IMR-90 (cell line): ENCODE results near the gene ZNF800. TPM values are rescaled to one million over a fixed set of nuclear protein-coding genes. Genes with fewer than 3 reads are reported as not detected.

Experiments
- ATAC-seq: fragments of 200-7000 bp; cut with Tn5 transposase; 2 replicates; pipeline ENCODE4 v1.9.1; 2020; ENCODE audit warnings: low read depth, mild to moderate bottlenecking, moderate library complexity
- BruUV-seq: library from RNA; stranded (reverse); fragments of 400-500 nt; replicated peaks from 2 replicates; lab custom pipeline; 2021; lab: Mats Ljungman, UMichigan
- CTCF ChIA-PET: fragments of 300-600 bp; formaldehyde crosslinking; extraction: SDS; loops from one replicate; lab custom pipeline; 2021; ENCODE audit warnings: antibody characterized with exemption; lab: Yijun Ruan, JAX
- POLR2A ChIA-PET: fragments of 300-600 bp; sonication (Branson Sonifier 250); formaldehyde crosslinking; loops from one replicate; lab custom pipeline; 2022; ENCODE audit warnings: antibody characterized with exemption; ENCODE audit not compliant: unreplicated experiment; lab: Charles Lee
- DNase-seq: peaks from one replicate; pipeline ENCODE4 v3.0.0; 2013
- H2AFZ ChIP-seq: replicated peaks from 2 replicates; pipeline ENCODE3; 2013; ENCODE audit warnings: low read length, mild to moderate bottlenecking; ENCODE audit not compliant: poor library complexity
- H2AK5ac ChIP-seq: 2 replicates; pipeline ENCODE4 v1.6.1; 2013; ENCODE audit warnings: low read depth, low read length, inconsistent platforms
- H2AK9ac ChIP-seq: replicated peaks from 2 replicates; pipeline ENCODE3; 2013; ENCODE audit warnings: mild to moderate bottlenecking, low read depth, low read length, moderate library complexity; ENCODE audit not compliant: poor library complexity
- H2BK120ac ChIP-seq: 2 replicates; pipeline ENCODE4 v1.6.1; 2013; ENCODE audit warnings: low read depth, low read length, inconsistent platforms
- H2BK15ac ChIP-seq: 3 replicates; pipeline ENCODE4 v1.6.1; 2013; ENCODE audit warnings: low read depth, low read length, inconsistent platforms
- H2BK20ac ChIP-seq: 2 replicates; pipeline ENCODE4 v1.6.1; 2013; ENCODE audit warnings: low read depth, mild to moderate bottlenecking, inconsistent platforms, low read length, moderate library complexity
- H2BK5ac ChIP-seq: 2 replicates; pipeline ENCODE4 v1.6.1; 2013; ENCODE audit warnings: mild to moderate bottlenecking, low read depth, low read length, inconsistent platforms; ENCODE audit not compliant: poor library complexity, severe bottlenecking
- H3K14ac ChIP-seq: replicated peaks from 2 replicates; pipeline ENCODE4 v1.6.1; 2013; ENCODE audit warnings: low read depth, low read length, inconsistent platforms
- H3K18ac ChIP-seq: 2 replicates; pipeline ENCODE4 v1.6.1; 2013; ENCODE audit warnings: low read depth, low read length, control low read depth
- H3K23ac ChIP-seq: 2 replicates; pipeline ENCODE4 v1.6.1; 2013; ENCODE audit warnings: low read depth, low read length, inconsistent platforms
- H3K27ac ChIP-seq: 2 replicates; pipeline ENCODE4 v1.5.1; 2013; ENCODE audit warnings: mild to moderate bottlenecking, control low read depth, low read length; ENCODE audit not compliant: insufficient read depth
- H3K27me3 ChIP-seq: 2 replicates; pipeline ENCODE4 v1.6.1; 2013; ENCODE audit warnings: low read length; ENCODE audit not compliant: control insufficient read depth, insufficient read depth
- H3K36me3 ChIP-seq: 2 replicates; pipeline ENCODE4 v1.6.1; 2013; ENCODE audit warnings: low read length, mixed read lengths; ENCODE audit not compliant: control insufficient read depth, insufficient read depth
- H3K4ac ChIP-seq: 2 replicates; pipeline ENCODE4 v1.6.1; 2013; ENCODE audit warnings: low read depth, low read length, inconsistent platforms
- H3K4me1 ChIP-seq: 2 replicates; pipeline ENCODE4 v1.6.1; 2013; ENCODE audit warnings: low read length, mixed read lengths; ENCODE audit not compliant: control insufficient read depth, insufficient read depth
- H3K4me2 ChIP-seq: 2 replicates; pipeline ENCODE4 v1.6.1; 2013; ENCODE audit warnings: low read depth, mild to moderate bottlenecking, control low read depth, low read length, moderate library complexity
- H3K4me3 ChIP-seq: 2 replicates; pipeline ENCODE4 v1.5.1; 2013; ENCODE audit warnings: low read depth, mild to moderate bottlenecking, control low read depth, low read length, moderate library complexity; ENCODE audit not compliant: insufficient read depth
- H3K56ac ChIP-seq: 2 replicates; pipeline ENCODE4 v1.6.1; 2013; ENCODE audit warnings: low read length, inconsistent platforms; ENCODE audit not compliant: insufficient read depth; ENCODE audit errors: extremely low read depth
- H3K79me1 ChIP-seq, 2 experiments: 2 replicates each; pipeline ENCODE4 v1.6.1; 2013; ENCODE audit warnings: low read length in 2 of 2, inconsistent platforms in 1 of 2, low read depth in 1 of 2
- H3K9ac ChIP-seq: 2 replicates; pipeline ENCODE4 v1.6.1; 2013; ENCODE audit warnings: low read depth, low read length, control low read depth
- H3K9me1 ChIP-seq: 2 replicates; pipeline ENCODE4 v1.6.1; 2013; ENCODE audit warnings: low read length, inconsistent platforms; ENCODE audit not compliant: insufficient read depth
- H3K9me3 ChIP-seq: 2 replicates; pipeline ENCODE4 v1.6.1; 2013; ENCODE audit warnings: low read length; ENCODE audit not compliant: control insufficient read depth, insufficient read depth
- H4K20me1 ChIP-seq: 2 replicates; pipeline ENCODE4 v1.6.1; 2013; ENCODE audit warnings: low read length, inconsistent platforms; ENCODE audit not compliant: insufficient read depth
- H4K5ac ChIP-seq: 2 replicates; pipeline ENCODE4 v1.6.1; 2013; ENCODE audit warnings: mild to moderate bottlenecking, low read depth, low read length, control low read depth
- H4K8ac ChIP-seq, 2 experiments: 2 replicates each; pipeline ENCODE4 v1.6.1; 2013; ENCODE audit warnings: low read depth in 2 of 2, low read length in 2 of 2, control low read depth in 1 of 2, inconsistent platforms in 1 of 2
- H4K91ac ChIP-seq: 2 replicates; pipeline ENCODE4 v1.6.1; 2013; ENCODE audit warnings: low read depth, low read length, inconsistent platforms; ENCODE audit not compliant: insufficient read depth
- CEBPB ChIP-seq: IDR thresholded peaks from 2 replicates; pipeline ENCODE4 v1.6.1; 2012; ENCODE audit warnings: low read depth, low read length, improper control_type of control experiment
- MAZ ChIP-seq: IDR thresholded peaks from 2 replicates; pipeline ENCODE4 v1.6.1; 2012; ENCODE audit warnings: low read depth, mild to moderate bottlenecking, low read length, improper control_type of control experiment, moderate library complexity, borderline replicate concordance
- POLR2A ChIP-seq: IDR thresholded peaks from 2 replicates; pipeline ENCODE4 v1.6.1; 2012; ENCODE audit warnings: mild to moderate bottlenecking, low read depth, low read length
- RCOR1 ChIP-seq: IDR thresholded peaks from 2 replicates; pipeline ENCODE4 v1.6.1; 2012; ENCODE audit warnings: mild to moderate bottlenecking, low read length, improper control_type of control experiment; ENCODE audit not compliant: insufficient replicate concordance
- dilution Hi-C: fragments of 300-500 bp; cut with HindIII; formaldehyde crosslinking; loops from one replicate; pipeline ENCODE4 v1.14.3; 2018; ENCODE audit warnings: low sequenced_read_pairs; ENCODE audit not compliant: unreplicated experiment
- in situ Hi-C: fragments of 300-500 bp; cut with MboI; formaldehyde crosslinking; loops from 3 replicates; pipeline ENCODE4 v1.14.3; 2019; ENCODE audit warnings: low sequenced_read_pairs, inconsistent platforms, mixed read lengths
- intact Hi-C: fragments of 100-400 bp; cut with micrococcal nuclease; formaldehyde crosslinking; loops from 2 replicates; pipeline ENCODE4 v1.10.0; 2022
- polyA plus RNA-seq, 3 experiments: library from polyadenylated mRNA; depleted of rRNA; stranded (reverse); fragments of >200 nt; gene quantifications; 2 replicates each; pipeline ENCODE4 v1.2.3, GENCODE V29; 2012; ENCODE audit warnings: low replicate concordance in 1 of 3
- total RNA-seq: library from RNA; depleted of rRNA; stranded (reverse); fragments of >200 nt; gene quantifications from 2 replicates; pipeline ENCODE4 v1.2.3, GENCODE V29; 2012

Gene ZNF800
- total and polyA plus RNA-seq, 2 of the 4 experiments (the other 2 are of a cell fraction): 6.9 to 13.1 TPM

- TF ChIP-seq MAZ: no peak
Observed at GRCh38 chr7:127382301-127383085, 10.0 kb downstream of the ZNF800 start (continued).

DNA sequence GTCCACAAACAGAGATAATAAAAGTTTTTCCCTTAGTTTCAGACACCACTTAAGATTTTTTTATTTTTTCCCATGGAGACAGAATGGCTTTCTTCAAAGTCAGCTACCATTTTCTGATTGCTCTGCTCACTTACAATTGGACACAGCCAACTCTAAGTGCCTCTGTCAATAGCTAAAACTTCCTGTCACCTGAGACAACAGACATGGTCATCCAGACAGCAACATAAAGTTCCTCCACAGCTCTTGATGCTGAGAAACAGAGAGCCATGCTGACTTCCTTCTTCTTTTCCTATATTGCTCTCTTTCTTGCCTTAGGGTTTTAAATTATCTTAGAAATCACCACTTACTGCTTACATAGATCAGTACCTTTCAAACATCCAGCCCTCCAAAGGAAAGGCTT is 12.0 kb downstream of the ZNF800 start:
- Histone ChIP-seq H3K27ac (no peak overlapping the region), H2AFZ (no peak overlapping the region), H3K9ac (no peak overlapping the region), H2BK20ac (no peak overlapping the region), H3K4me3 (no peak overlapping the region), H4K20me1 (peaks cover 3% of the 10 kb centered on the region; the same call in 1 of the 2 replicates), H3K56ac (no peak overlapping the region), H3K9me1 (no peaks in the 10 kb centered on the region), H3K18ac (no peak overlapping the region), H2AK5ac (no peak overlapping the region), H2BK120ac (no peak overlapping the region), H4K8ac (no peak overlapping the region), H2AK9ac (no peak overlapping the region), H3K4ac (no peak overlapping the region), H3K14ac (no peak overlapping the region), H3K9me3 (no peaks in the 10 kb centered on the region), H3K4me2 (no peak overlapping the region), H3K36me3 (peaks cover 8% of the 10 kb centered on the region; the same call in 1 of the 2 replicates), H4K5ac (no peak overlapping the region), H3K23ac (0 out of 2 replicates have a peak overlapping the region, but pooled peaks have one; percentile 51), H3K27me3 (no peaks in the 10 kb centered on the region), H3K4me1 (no peaks in the 10 kb centered on the region), H4K91ac (no peak overlapping the region), H3K79me1 (peaks cover 13% of the 10 kb centered on the region in 2 experiments), H2BK15ac (no peak overlapping the region), H2BK5ac (no peak overlapping the region)
- TF ChIP-seq CEBPB (no peak), POLR2A (no peak), MAZ (no peak), RCOR1 (no peak)
- intact Hi-C loops: no loop called here
- in situ Hi-C loops: no loop called here
- CTCF ChIA-PET: no interaction called here
- dilution Hi-C loops: no loop called here
- DNase-seq: no peak
- POLR2A ChIA-PET: interaction anchor here (0.6 kb wide), 1 partner anchor 11 kb away, joined by 4 read pairs; no protein-coding TSS in a partner anchor
- BruUV-seq: no TSS peak
- no peak for ATAC-seq
